CD8-positive, alpha-beta memory T cell (primary cell): ENCODE data around the gene ILRUN. TPM values are rescaled to one million over a fixed set of nuclear protein-coding genes. Genes with fewer than 3 reads are reported as not detected.
"Not testable (repeated sequence)": the region's sequence is repeated elsewhere in the genome, so short reads cannot be mapped to it uniquely, and the experiment has no call there.

Experiments used
- CTCF ChIA-PET: fragments of 350-600 bp; sonication (Branson Sonifier 250); formaldehyde crosslinking; loops from one replicate; lab custom pipeline; 2021; ENCODE audit warnings: antibody characterized with exemption; lab: Charles Lee
- POLR2A ChIA-PET: fragments of 350-600 bp; sonication (Branson Sonifier 250); formaldehyde crosslinking; loops from one replicate; lab custom pipeline; 2021; ENCODE audit warnings: antibody characterized with exemption; lab: Charles Lee
- DNase-seq, 5 donors: peaks; one replicate each; pipeline versions ENCODE4 v3.0.0 to v3.0.0-alpha.2; 2020 to 2022; ENCODE audit warnings: mixed read lengths in 1 of 5
- H3K27ac ChIP-seq: one replicate; pipeline ENCODE4 v1.7.0; 2013; ENCODE audit warnings: low read depth, mild to moderate bottlenecking, low read length, moderate library complexity
- H3K27me3 ChIP-seq: 2 replicates; pipeline ENCODE4 v1.7.0; 2013; ENCODE audit warnings: low read length, mild to moderate bottlenecking; ENCODE audit not compliant: insufficient read depth, poor library complexity, severe bottlenecking
- H3K36me3 ChIP-seq: 2 replicates; pipeline ENCODE4 v1.7.0; 2013; ENCODE audit warnings: mild to moderate bottlenecking, low read length, moderate library complexity; ENCODE audit not compliant: insufficient read depth
- H3K4me1 ChIP-seq: 2 replicates; pipeline ENCODE4 v1.7.0; 2013; ENCODE audit warnings: mild to moderate bottlenecking, low read length, moderate library complexity; ENCODE audit not compliant: insufficient read depth
- H3K4me3 ChIP-seq: 2 replicates; pipeline ENCODE4 v1.7.0; 2013; ENCODE audit warnings: mild to moderate bottlenecking, low read length
- H3K9me3 ChIP-seq: 2 replicates; pipeline ENCODE4 v1.7.0; 2013; ENCODE audit warnings: mild to moderate bottlenecking, low read length
- H3K27ac Mint-ChIP-seq, 8 donors: one replicate each; pipeline ENCODE4 v1.8.0; 2020 to 2021; ENCODE audit warnings: mixed read lengths in 8 of 8, mild to moderate bottlenecking in 6 of 8, inconsistent platforms in 3 of 8, moderate library complexity in 3 of 8
- H3K27me3 Mint-ChIP-seq, 2 donors: one replicate each; pipeline ENCODE4 v1.8.0; 2020 to 2021; ENCODE audit warnings: mixed read lengths in 2 of 2, mild to moderate bottlenecking in 1 of 2, moderate library complexity in 1 of 2
- H3K36me3 Mint-ChIP-seq, 3 donors: one replicate each; pipeline ENCODE4 v1.8.0; 2020 to 2021; ENCODE audit warnings: mixed read lengths in 3 of 3, inconsistent platforms in 1 of 3, mild to moderate bottlenecking in 1 of 3
- H3K4me1 Mint-ChIP-seq, 3 donors: one replicate each; pipeline ENCODE4 v1.8.0; 2020 to 2021; ENCODE audit warnings: mixed read lengths in 3 of 3, inconsistent platforms in 1 of 3, mild to moderate bottlenecking in 1 of 3
- H3K4me3 Mint-ChIP-seq, 7 donors: one replicate each; pipeline ENCODE4 v1.8.0; 2020 to 2021; ENCODE audit warnings: mixed read lengths in 7 of 7, mild to moderate bottlenecking in 6 of 7, moderate library complexity in 4 of 7, inconsistent platforms in 2 of 7
- H3K9me3 Mint-ChIP-seq, 5 donors: one replicate each; pipeline ENCODE4 v1.8.0; 2020 to 2022; ENCODE audit warnings: mixed read lengths in 5 of 5, mild to moderate bottlenecking in 3 of 5, moderate library complexity in 2 of 5, inconsistent platforms in 1 of 5
- polyA plus RNA-seq: library from polyadenylated mRNA; unstranded; fragments of 300-500 nt; fragmentation: Illumina TruSeq; gene quantifications from one replicate; pipeline ENCODE4 v1.2.3, GENCODE V29; 2021
- total RNA-seq, 2 experiments: library from RNA; stranded (reverse); gene quantifications; one replicate each; pipeline ENCODE4 v1.2.3, GENCODE V29; 2021

Gene ILRUN
- total and polyA plus RNA-seq, 3 experiments from 2014 or later, result 18.8 to 61.9 (median 53.3) TPM

- H3K27ac ChIP-seq, result no peak overlapping the region
- H3K27me3 Mint-ChIP-seq, result no peaks in the 10 kb centered on the region
- peak overlapping the region in 6 of 8 donors; percentile 37 to 88 (median 74) for H3K27ac Mint-ChIP-seq
Observed at GRCh38 chr6:34654061-34654710, 42.4 kb downstream of the ILRUN start.

GRCh38 chr6:34652263-34652662, 44.3 kb downstream of the ILRUN start:
- H3K4me1 Mint-ChIP-seq, result peaks cover 45 to 74% (median 53%) of the 10 kb centered on the region in 3 donors
- Histone ChIP-seq H3K9me3 (no peaks in the 10 kb centered on the region), H3K36me3 (no peaks in the 10 kb centered on the region), H3K4me3 (no peak overlapping the region), H3K27ac (no peak overlapping the region), H3K4me1 (peaks cover 18% of the 10 kb centered on the region), H3K27me3 (no peaks in the 10 kb centered on the region)
- no peak overlapping the region for H3K4me3 Mint-ChIP-seq
- POLR2A ChIA-PET, result no interaction called here
- CTCF ChIA-PET, result no interaction called here
- peak overlapping the region in 1 of 8 donors; percentile 38 for H3K27ac Mint-ChIP-seq
- H3K36me3 Mint-ChIP-seq, result peaks cover 5 to 38% (median 8%) of the 10 kb centered on the region in 3 donors
- no peaks in the 10 kb centered on the region for H3K9me3 Mint-ChIP-seq
- DNase-seq, result no peak
- H3K27me3 Mint-ChIP-seq, result no peaks in the 10 kb centered on the region

More at GRCh38 chr6:34654061-34654710, 42.4 kb downstream of the ILRUN start:
- H3K4me3 Mint-ChIP-seq, result peak overlapping the region in 1 of 7 donors; percentile 8
- Histone ChIP-seq H3K36me3 (no peaks in the 10 kb centered on the region), H3K4me1 (peaks cover 31% of the 10 kb centered on the region), H3K9me3 (no peaks in the 10 kb centered on the region), H3K27me3 (no peaks in the 10 kb centered on the region), H3K4me3 (no peak overlapping the region)
- no peak for DNase-seq
- CTCF ChIA-PET, result interaction anchor here (0.6 to 0.9 kb wide), 2 partner anchors 9 to 28 kb away, joined by 3 read pairs; no protein-coding TSS in a partner anchor
- peaks cover 5 to 31% (median 6%) of the 10 kb centered on the region in 3 donors for H3K36me3 Mint-ChIP-seq
- peaks cover 55 to 78% (median 57%) of the 10 kb centered on the region in 3 donors for H3K4me1 Mint-ChIP-seq
- POLR2A ChIA-PET, result interaction anchor here (0.7 kb wide), 1 partner anchor 21 kb away, joined by 5 read pairs; no protein-coding TSS in a partner anchor
- H3K9me3 Mint-ChIP-seq, result no peaks in the 10 kb centered on the region

GRCh38 chr6:34650823-34651222, 45.7 kb downstream of the ILRUN start:
- H3K36me3 Mint-ChIP-seq, result peaks cover 5 to 50% (median 12%) of the 10 kb centered on the region in 3 donors
- peaks cover 8% of the 10 kb centered on the region for H3K36me3 ChIP-seq
- peaks cover 6% of the 10 kb centered on the region for H3K4me1 ChIP-seq
- H3K4me1 Mint-ChIP-seq, result peaks cover 34 to 70% (median 51%) of the 10 kb centered on the region in 3 donors
- ChIA-PET POLR2A (no interaction called here), CTCF (interaction anchor here (0.7 to 1.0 kb wide), 2 partner anchors 39 to 105 kb away, joined by 3 read pairs; no protein-coding TSS in a partner anchor)
- no peak overlapping the region for H3K27ac ChIP-seq
- H3K4me3 Mint-ChIP-seq, result no peak overlapping the region
- DNase-seq, result no peak
- no peak overlapping the region for H3K4me3 ChIP-seq
- no peak overlapping the region for H3K27ac Mint-ChIP-seq
- H3K27me3 ChIP-seq, result no peaks in the 10 kb centered on the region
- no peaks in the 10 kb centered on the region for H3K9me3 Mint-ChIP-seq
- H3K27me3 Mint-ChIP-seq, result no peaks in the 10 kb centered on the region
- H3K9me3 ChIP-seq, result no peaks in the 10 kb centered on the region

- peaks cover 5 to 56% (median 14%) of the 10 kb centered on the region in 3 donors for H3K36me3 Mint-ChIP-seq
- H3K4me3 ChIP-seq, H3K27ac Mint-ChIP-seq, H3K27me3 ChIP-seq, H3K9me3 Mint-ChIP-seq, POLR2A ChIA-PET, DNase-seq, H3K4me1 ChIP-seq, H3K4me3 Mint-ChIP-seq, H3K27ac ChIP-seq, H3K9me3 ChIP-seq, H3K27me3 Mint-ChIP-seq: not testable (repeated sequence)
- peaks cover 31 to 67% (median 48%) of the 10 kb centered on the region in 3 donors for H3K4me1 Mint-ChIP-seq
- CTCF ChIA-PET, result interaction anchor here (1.0 kb wide), 1 partner anchor 39 kb away, joined by 3 read pairs; no protein-coding TSS in a partner anchor
- H3K36me3 ChIP-seq, result peaks cover 10% of the 10 kb centered on the region
Observed at GRCh38 chr6:34650232-34650631, 46.3 kb downstream of the ILRUN start.

DNA sequence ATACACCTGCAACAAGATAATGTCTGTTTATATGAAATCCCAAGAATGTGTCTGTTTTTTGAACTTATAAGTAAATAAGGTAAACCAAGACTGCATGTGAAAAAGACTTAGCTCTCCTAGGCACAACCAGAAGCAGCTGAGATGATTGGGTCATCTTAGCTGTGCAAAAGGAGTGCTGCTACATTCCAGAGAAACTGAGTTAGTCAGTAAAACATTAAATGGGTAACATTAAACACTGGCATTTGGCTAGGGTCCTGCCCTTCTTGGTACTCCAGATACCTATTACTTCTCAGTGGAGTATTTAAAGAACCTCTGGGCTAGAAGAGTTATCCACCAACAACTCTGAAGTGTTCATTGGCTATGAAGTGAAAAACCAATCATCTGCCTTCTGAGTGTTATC, 47.8 kb downstream of the ILRUN start:
- peaks cover 21% of the 10 kb centered on the region for H3K36me3 ChIP-seq
- no peaks in the 10 kb centered on the region for H3K27me3 ChIP-seq
- H3K4me1 Mint-ChIP-seq, result peaks cover 32 to 59% (median 40%) of the 10 kb centered on the region in 3 donors
- DNase-seq, result no peak
- CTCF ChIA-PET, result no interaction called here
- no peaks in the 10 kb centered on the region for H3K9me3 Mint-ChIP-seq
- H3K36me3 Mint-ChIP-seq, result peaks cover 0 to 61% (median 9%) of the 10 kb centered on the region in 3 donors
- no peaks in the 10 kb centered on the region for H3K27me3 Mint-ChIP-seq
- POLR2A ChIA-PET, result no interaction called here
- H3K27ac ChIP-seq, result no peak overlapping the region
- no peak overlapping the region for H3K4me3 ChIP-seq
- H3K4me3 Mint-ChIP-seq, result no peak overlapping the region
- H3K27ac Mint-ChIP-seq, result peak overlapping the region in 2 of 8 donors; percentile 71 to 78
- H3K4me1 ChIP-seq, result no peaks in the 10 kb centered on the region
- H3K9me3 ChIP-seq, result no peaks in the 10 kb centered on the region

Other genes starting within 250 kb of the ILRUN start
- gene PACSIN1, start 230.7 kb downstream of the ILRUN start, total RNA-seq, result under 1 TPM; 0.64 to 0.70 TPM
- gene PACSIN1, start 230.7 kb downstream of the ILRUN start, polyA plus RNA-seq, result 5.6 TPM
- not detected for gene SPDEF, start 140.4 kb downstream of the ILRUN start, total RNA-seq
- not detected for gene SPDEF, start 140.4 kb downstream of the ILRUN start, polyA plus RNA-seq
- 100 to 1,000 TPM; 204 to 211 TPM for gene SNRPC, start 60.7 kb upstream of the ILRUN start, total RNA-seq
- gene SNRPC, start 60.7 kb upstream of the ILRUN start, polyA plus RNA-seq, result 287 TPM
- 10 to 100 TPM; 18.8 to 19.4 TPM for gene BLTP3A, start 95.3 kb upstream of the ILRUN start, total RNA-seq
- gene BLTP3A, start 95.3 kb upstream of the ILRUN start, polyA plus RNA-seq, result 1.8 TPM
- 10 to 100 TPM; 28.9 to 34.1 TPM for gene TAF11, start 191.3 kb upstream of the ILRUN start, total RNA-seq
- 19.4 TPM for gene TAF11, start 191.3 kb upstream of the ILRUN start, polyA plus RNA-seq
- gene ANKS1A, start 192.5 kb upstream of the ILRUN start, total RNA-seq, result 1 to 10 TPM; 8.7 to 9.6 TPM
- gene ANKS1A, start 192.5 kb upstream of the ILRUN start, polyA plus RNA-seq, result 3.0 TPM